ENCODE results near the gene IFI44. TPM values are rescaled to one million over a fixed set of nuclear protein-coding genes. Genes with fewer than 3 reads are reported as not detected.

Gene IFI44
- total and polyA plus RNA-seq, 12 donors, result 14.9 to 87.1 (median 34.0) TPM

DNA sequence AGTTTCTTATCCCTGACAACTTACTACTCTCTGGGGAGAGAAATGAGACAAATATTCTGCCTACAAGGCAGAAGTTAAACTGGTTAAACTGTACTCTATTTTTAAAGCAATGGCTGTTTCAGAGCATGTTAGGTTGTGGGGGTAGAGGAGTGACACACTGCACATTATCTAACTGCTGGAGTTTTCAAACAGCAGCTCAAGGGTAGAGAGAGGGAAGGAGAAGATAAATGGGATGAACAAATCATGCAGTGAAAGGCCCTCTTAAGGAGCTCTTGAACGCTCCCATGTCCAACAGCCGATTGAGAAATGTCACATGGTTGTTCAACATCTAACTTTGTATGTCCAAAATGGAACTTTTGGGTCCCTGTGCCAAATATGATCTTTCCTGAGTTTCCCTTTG is 43.4 kb upstream of the IFI44 start:
- DNase-seq, result no peak
- Histone ChIP-seq H3K36me3 (replicated peaks in 1 of 2) (no peaks in the 10 kb centered on the region), H3K4me1 (replicated peaks in 1 of 2) (no peaks in the 10 kb centered on the region), H3K4me3 (no peak overlapping the region), H3K27ac (no peak overlapping the region), H3K9me3 (replicated peaks in 1 of 3) (no peaks in the 10 kb centered on the region), H3K27me3 (no peaks in the 10 kb centered on the region)
- TF ChIP-seq POLR2A (IDR thresholded peaks at IDR 0.05), result no peak
- TF ChIP-seq, protein P1, sequence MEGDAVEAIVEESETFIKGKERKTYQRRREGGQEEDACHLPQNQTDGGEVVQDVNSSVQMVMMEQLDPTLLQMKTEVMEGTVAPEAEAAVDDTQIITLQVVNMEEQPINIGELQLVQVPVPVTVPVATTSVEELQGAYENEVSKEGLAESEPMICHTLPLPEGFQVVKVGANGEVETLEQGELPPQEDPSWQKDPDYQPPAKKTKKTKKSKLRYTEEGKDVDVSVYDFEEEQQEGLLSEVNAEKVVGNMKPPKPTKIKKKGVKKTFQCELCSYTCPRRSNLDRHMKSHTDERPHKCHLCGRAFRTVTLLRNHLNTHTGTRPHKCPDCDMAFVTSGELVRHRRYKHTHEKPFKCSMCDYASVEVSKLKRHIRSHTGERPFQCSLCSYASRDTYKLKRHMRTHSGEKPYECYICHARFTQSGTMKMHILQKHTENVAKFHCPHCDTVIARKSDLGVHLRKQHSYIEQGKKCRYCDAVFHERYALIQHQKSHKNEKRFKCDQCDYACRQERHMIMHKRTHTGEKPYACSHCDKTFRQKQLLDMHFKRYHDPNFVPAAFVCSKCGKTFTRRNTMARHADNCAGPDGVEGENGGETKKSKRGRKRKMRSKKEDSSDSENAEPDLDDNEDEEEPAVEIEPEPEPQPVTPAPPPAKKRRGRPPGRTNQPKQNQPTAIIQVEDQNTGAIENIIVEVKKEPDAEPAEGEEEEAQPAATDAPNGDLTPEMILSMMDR (IDR thresholded peaks at IDR 0.05), result no peak
- intact Hi-C loops (cut with DNase I), result loop anchor here (5.0 kb wide), 2 partner anchors 459 to 464 kb away; no protein-coding TSS in a partner anchor
- WGBS, 4 donors, result 69 to 84% (median 75%) methylated on average over 2 of the region's 2 CpGs

DNA sequence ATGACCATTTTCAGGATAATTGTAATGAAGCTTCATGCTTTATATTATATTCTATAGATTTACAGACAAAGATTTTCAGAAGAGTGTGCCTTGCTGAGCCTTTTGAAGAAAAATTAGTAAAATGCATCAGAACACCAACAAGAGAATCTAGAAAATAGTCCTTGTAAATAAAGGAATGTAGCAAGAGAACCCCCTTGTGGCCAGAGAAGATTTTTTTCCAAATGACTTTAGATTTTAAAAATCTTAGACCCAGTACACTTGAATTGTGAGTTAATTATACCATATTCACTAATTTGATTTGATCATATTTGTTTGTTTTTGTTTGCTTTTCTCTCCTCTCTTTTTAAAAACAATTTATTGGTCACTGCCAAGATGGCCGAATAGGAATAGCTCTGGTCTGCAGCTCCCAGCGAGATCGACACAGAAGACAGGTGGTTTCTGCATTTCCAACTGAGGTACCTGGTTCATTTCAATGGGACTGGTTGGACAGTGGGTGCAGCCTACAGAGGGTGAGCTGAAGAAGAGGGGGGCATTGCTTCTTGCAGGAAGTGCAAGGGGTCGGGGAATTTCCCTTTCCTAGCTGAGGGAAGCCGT is 42.2 kb upstream of the IFI44 start:
- Histone ChIP-seq H3K36me3 (replicated peaks in 1 of 2) (no peaks in the 10 kb centered on the region), H3K9me3 (replicated peaks in 1 of 3) (no peaks in the 10 kb centered on the region), H3K4me1 (replicated peaks in 1 of 2) (no peaks in the 10 kb centered on the region), H3K27me3 (no peaks in the 10 kb centered on the region), H3K27ac (no peak overlapping the region), H3K4me3 (no peak overlapping the region)
- 74 to 88% (median 80%) methylated on average over 5 of the region's 5 CpGs for WGBS, 4 donors
- no peak for TF ChIP-seq POLR2A (IDR thresholded peaks at IDR 0.05)
- TF ChIP-seq, protein P1 (IDR thresholded peaks at IDR 0.05), result peak; percentile 46 to 76 (median 60)
- intact Hi-C loops (cut with DNase I), result loop anchor here (5.0 kb wide), 2 partner anchors 460 to 465 kb away; no protein-coding TSS in a partner anchor
- no peak for DNase-seq

DNA sequence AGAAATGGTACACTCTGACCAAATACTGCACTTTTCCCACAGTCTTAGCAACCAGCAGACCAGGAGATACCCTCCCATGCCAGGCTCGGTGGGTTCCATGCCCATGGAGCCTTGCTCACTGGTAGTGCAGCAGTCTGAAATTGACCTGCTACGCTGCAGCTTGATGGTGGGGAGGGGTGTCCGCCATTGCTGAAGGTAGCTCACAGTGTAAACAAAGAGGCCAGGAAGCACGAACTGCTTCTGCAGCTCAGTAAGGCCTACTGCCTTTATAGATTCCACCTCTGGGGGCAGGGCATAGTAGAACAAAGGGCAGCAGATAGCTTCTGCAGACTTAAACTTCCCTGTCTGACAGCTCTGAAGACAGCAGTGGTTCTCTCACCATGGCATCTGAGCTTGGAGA is 41.7 kb upstream of the IFI44 start:
- H3K4me1 ChIP-seq (replicated peaks in 1 of 2), result no peaks in the 10 kb centered on the region
- 20 to 63% (median 56%) methylated on average over 1 to 4 of the region's 4 CpGs for WGBS, 4 donors
- H3K27ac ChIP-seq, result no peak overlapping the region
- no peak for TF ChIP-seq POLR2A (IDR thresholded peaks at IDR 0.05)
- TF ChIP-seq, protein P1 (IDR thresholded peaks at IDR 0.05), result no peak
- intact Hi-C loops (cut with DNase I), result loop anchor here (5.0 kb wide), 2 partner anchors 461 to 466 kb away; no protein-coding TSS in a partner anchor
- no peak overlapping the region for H3K4me3 ChIP-seq
- H3K27me3 ChIP-seq, result no peaks in the 10 kb centered on the region
- no peaks in the 10 kb centered on the region for H3K36me3 ChIP-seq (replicated peaks in 1 of 2)
- H3K9me3 ChIP-seq (replicated peaks in 1 of 3), result no peaks in the 10 kb centered on the region
- DNase-seq, result no peak

DNA sequence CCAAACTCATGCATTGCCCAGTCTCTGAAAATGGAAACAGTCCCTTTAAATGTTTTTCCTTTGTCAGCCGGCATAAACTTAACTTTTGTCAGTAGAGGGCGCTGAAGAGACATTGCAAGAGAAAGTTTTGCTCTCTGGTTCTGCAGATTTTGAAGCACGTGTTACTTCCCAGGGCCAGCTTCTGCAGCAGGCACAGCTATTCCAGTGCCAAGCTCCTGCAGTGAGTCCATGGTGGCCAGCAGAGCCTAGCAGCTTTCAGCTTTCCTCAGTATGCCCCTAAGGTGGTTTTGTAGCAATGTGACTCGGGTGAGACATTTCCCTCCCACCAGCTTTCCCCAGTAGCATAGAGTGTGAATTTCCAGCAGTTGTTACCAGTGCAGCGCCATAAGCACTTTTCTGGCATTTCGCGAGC is 32.0 kb upstream of the IFI44 start:
- peak; percentile 72 to 89 (median 84) for DNase-seq
- Histone ChIP-seq H3K36me3 (replicated peaks in 1 of 2) (no peaks in the 10 kb centered on the region), H3K4me1 (replicated peaks in 1 of 2) (peaks cover 4 to 31% of the 10 kb centered on the region in 2 donors), H3K4me3 (no peak overlapping the region), H3K27ac (no peak overlapping the region), H3K9me3 (replicated peaks in 1 of 3) (no peaks in the 10 kb centered on the region), H3K27me3 (no peaks in the 10 kb centered on the region)
- TF ChIP-seq, protein P1 (IDR thresholded peaks at IDR 0.05), result peak; percentile 88 to 96 (median 92)
- no peak for TF ChIP-seq POLR2A (IDR thresholded peaks at IDR 0.05)
- 38 to 42% (median 41%) methylated on average over 7 of the region's 7 CpGs for WGBS, 4 donors
- intact Hi-C loops (cut with DNase I), result loop anchor here (5.0 kb wide), 1 partner anchor 55 kb away; no protein-coding TSS in a partner anchor

Data from adrenal gland (tissue), 12 donors.